HepG2 (cell line): Measurements from ENCODE around the gene LTB4R2. TPM values are rescaled to one million over a fixed set of nuclear protein-coding genes. Genes with fewer than 3 reads are reported as not detected.

ENCODE experiments used
- ATAC-seq: fragments of 200-7000 bp; cut with Tn5 transposase; 3 replicates; pipeline ENCODE4 v1.9.1; 2020; ENCODE audit warnings: mild to moderate bottlenecking, moderate library complexity
- BruUV-seq: library from RNA; stranded (reverse); fragments of 400-500 nt; replicated peaks from 2 replicates; lab custom pipeline; 2021; lab: Mats Ljungman, UMichigan
- CTCF ChIA-PET: fragments of 300-600 bp; formaldehyde crosslinking; extraction: SDS; loops from one replicate; lab custom pipeline; 2021; ENCODE audit warnings: low total read pairs, inconsistent platforms, low intra/inter-chr PET ratio; lab: Yijun Ruan, JAX
- POLR2A ChIA-PET: fragments of 350-600 bp; sonication (Branson Sonifier 250); formaldehyde crosslinking; loops from one replicate; lab custom pipeline; 2020; ENCODE audit warnings: antibody characterized with exemption, inconsistent platforms; lab: Yijun Ruan, JAX
- DNase-seq: peaks from one replicate; pipeline ENCODE4 v3.0.0-alpha.2; 2015; ENCODE audit warnings: low spot score
- FAIRE-seq: peaks from 3 replicates; lab custom pipeline; 2011; peaks lifted over from hg19 to GRCh38; lab: Jason Lieb, UNC
- H2AFZ ChIP-seq: one replicate; pipeline ENCODE4 v1.6.1; 2011; ENCODE audit warnings: low read length, inconsistent platforms
- H3K27ac ChIP-seq: fragments of 300-600 bp; 3 replicates; pipeline ENCODE4 v1.8.0; 2011; ENCODE audit warnings: mixed run types, mild to moderate bottlenecking, mixed read lengths, low read length, inconsistent platforms; ENCODE audit not compliant: insufficient read depth; ENCODE audit errors: extremely low read length
- H3K27me3 ChIP-seq, 2 experiments: fragments of 200-600 bp in 1 of 2; 2 replicates in 1 of 2; 3 replicates in 1 of 2; pipeline versions ENCODE4 v1.6.0 to v1.8.0; 2011; ENCODE audit warnings: low read length in 2 of 2, mild to moderate bottlenecking in 2 of 2, moderate library complexity in 2 of 2, inconsistent platforms in 1 of 2; ENCODE audit not compliant: insufficient read depth in 2 of 2, control insufficient read depth in 1 of 2
- H3K36me3 ChIP-seq, 2 experiments: fragments of 200-600 bp in 1 of 2; replicated peaks in 1 of 2; 2 replicates in 1 of 2; 3 replicates in 1 of 2; pipeline versions ENCODE4 v1.5.1 to v1.8.0; 2011; ENCODE audit warnings: low read length in 2 of 2, inconsistent platforms in 1 of 2; ENCODE audit not compliant: insufficient read depth in 2 of 2, control insufficient read depth in 1 of 2
- H3K4me1 ChIP-seq: 2 replicates; pipeline ENCODE4 v1.5.1; 2012; ENCODE audit warnings: low read length, inconsistent platforms; ENCODE audit not compliant: insufficient read depth
- H3K4me2 ChIP-seq: 2 replicates; pipeline ENCODE4 v1.6.0; 2011; ENCODE audit warnings: low read depth, low read length, inconsistent platforms
- H3K4me3 ChIP-seq, 3 experiments: fragments of 200-600 bp in 1 of 3; sonication (generic), shearing (Covaris generic) in 1 of 3; replicated peaks in 1 of 3; 2 replicates each; pipeline ENCODE4 v1.5.1; 2011 to 2016; ENCODE audit warnings: low read length in 3 of 3, inconsistent platforms in 2 of 3, low read depth in 2 of 3, mild to moderate bottlenecking in 2 of 3, control low read depth in 1 of 3, mixed read lengths in 1 of 3; ENCODE audit not compliant: insufficient read depth in 1 of 3
- H3K79me2 ChIP-seq: one replicate; pipeline ENCODE4 v1.6.1; 2011; ENCODE audit warnings: low read length, inconsistent platforms; ENCODE audit not compliant: insufficient read depth
- H3K9ac ChIP-seq: 2 replicates; pipeline ENCODE4 v1.6.0; 2011; ENCODE audit warnings: mild to moderate bottlenecking, low read depth, low read length, inconsistent platforms; ENCODE audit not compliant: insufficient read depth
- H3K9me3 ChIP-seq: 2 replicates; pipeline ENCODE4 v1.5.1; 2012; ENCODE audit warnings: mild to moderate bottlenecking, low read length
- H4K20me1 ChIP-seq: 2 replicates; pipeline ENCODE4 v1.6.0; 2011; ENCODE audit warnings: inconsistent platforms, mild to moderate bottlenecking, low read length, moderate library complexity; ENCODE audit not compliant: insufficient read depth
- NPAS2 ChIP-seq: sonication (generic); formaldehyde crosslinking; IDR thresholded peaks from 2 replicates; pipeline ENCODE4 v1.8.0; 2022; ENCODE audit warnings: mild to moderate bottlenecking, missing genetic modification reagents, borderline replicate concordance
- ZNF205 ChIP-seq: IDR thresholded peaks from 2 replicates; pipeline ENCODE4 v1.6.1; 2018; ENCODE audit warnings: missing biosample characterization, missing genetic modification reagents
- ZNF280B ChIP-seq: sonication (generic); formaldehyde crosslinking; IDR thresholded peaks from 2 replicates; pipeline ENCODE4 v1.5.0; 2020; ENCODE audit warnings: missing genetic modification reagents, mild to moderate bottlenecking, borderline replicate concordance
- ZNF687 ChIP-seq: sonication (generic); formaldehyde crosslinking; IDR thresholded peaks from 2 replicates; pipeline ENCODE4 v1.5.1; 2020; ENCODE audit warnings: mild to moderate bottlenecking, missing genetic modification reagents, moderate library complexity
- WGBS: methylation state at CpG from one replicate; pipeline ENCODE4 v1.1.6; 2017; ENCODE audit warnings: low lambda C conversion rate; 5-methylcytosine and 5-hydroxymethylcytosine counted together
- in situ Hi-C: cut with HindIII; loops from 2 replicates; pipeline ENCODE4 v1.10.0; 2017; ENCODE audit warnings: low pct_unique_long_range_greater_than_20kb; ENCODE audit not compliant: extremely low pct_ligation_motif_present
- intact Hi-C: fragments of 100-400 bp; cut with micrococcal nuclease; formaldehyde crosslinking; loops from one replicate; pipeline ENCODE4 v1.10.0; 2022; ENCODE audit not compliant: unreplicated experiment
- polyA plus RNA-seq, 8 experiments: library from polyadenylated mRNA; depleted of rRNA in 3 of 8; stranded (reverse) in 7 of 8; unstranded in 1 of 8; fragments of >200 nt; fragmentation: Illumina TruSeq in 4 of 8; extraction: Trizol in 4 of 8; gene quantifications; 2 replicates each; pipeline versions ENCODE4 v1.2.1 to v1.2.3, GENCODE V29; 2011 to 2016; ENCODE audit warnings: low read depth in 4 of 8, missing spikeins in 1 of 8, mixed read lengths in 1 of 8; ENCODE audit not compliant: insufficient read depth in 1 of 8
- total RNA-seq, 5 experiments: library from RNA; depleted of rRNA; stranded (reverse); fragments of >200 nt; fragmentation: Illumina TruSeq; extraction: Trizol; gene quantifications; 2 replicates each; pipeline ENCODE4 v1.2.3, GENCODE V29; 2016; ENCODE audit warnings: low read depth in 1 of 5
- TF ChIP-seq, protein P1 (sequence below): sonication (generic); formaldehyde crosslinking; IDR thresholded peaks from 2 replicates; pipeline ENCODE4 v1.4.0; 2020; ENCODE audit warnings: mild to moderate bottlenecking, missing genetic modification reagents, borderline replicate concordance

LTB4R2 gene
- total and polyA plus RNA-seq, 2 of the 13 experiments (the other 11 are each of a cell fraction or from before 2014, with no cell fraction given): 3.9 to 6.9 TPM

GRCh38 chr14:24325963-24326362, 16.0 kb downstream of the LTB4R2 start:
- DNase-seq: no peak
- Histone ChIP-seq H3K27ac (no peak overlapping the region), H3K4me1 (peaks cover 9% of the 10 kb centered on the region), H3K36me3 (no peaks in the 10 kb centered on the region), H3K4me3 (no peak overlapping the region), H3K27me3 (peaks cover 29 to 79% of the 10 kb centered on the region in 2 experiments), H4K20me1 (no peaks in the 10 kb centered on the region), H3K9ac (no peak overlapping the region), H3K9me3 (no peaks in the 10 kb centered on the region), H2AFZ (no peak overlapping the region), H3K79me2 (no peaks in the 10 kb centered on the region), H3K4me2 (no peak overlapping the region)
- CTCF ChIA-PET: no interaction called here
- intact Hi-C loops: no loop called here
- TF ChIP-seq ZNF687 (0 out of 2 replicates have a peak, but pooled peaks have one; percentile 8), NPAS2 (CRISPR knock-in tag) (0 out of 2 replicates have a peak, but pooled peaks have one; percentile 53), ZNF280B (CRISPR knock-in tag) (0 out of 2 replicates have a peak, but pooled peaks have one; percentile 26), ZNF205 (no peak)
- TF ChIP-seq, protein P1, sequence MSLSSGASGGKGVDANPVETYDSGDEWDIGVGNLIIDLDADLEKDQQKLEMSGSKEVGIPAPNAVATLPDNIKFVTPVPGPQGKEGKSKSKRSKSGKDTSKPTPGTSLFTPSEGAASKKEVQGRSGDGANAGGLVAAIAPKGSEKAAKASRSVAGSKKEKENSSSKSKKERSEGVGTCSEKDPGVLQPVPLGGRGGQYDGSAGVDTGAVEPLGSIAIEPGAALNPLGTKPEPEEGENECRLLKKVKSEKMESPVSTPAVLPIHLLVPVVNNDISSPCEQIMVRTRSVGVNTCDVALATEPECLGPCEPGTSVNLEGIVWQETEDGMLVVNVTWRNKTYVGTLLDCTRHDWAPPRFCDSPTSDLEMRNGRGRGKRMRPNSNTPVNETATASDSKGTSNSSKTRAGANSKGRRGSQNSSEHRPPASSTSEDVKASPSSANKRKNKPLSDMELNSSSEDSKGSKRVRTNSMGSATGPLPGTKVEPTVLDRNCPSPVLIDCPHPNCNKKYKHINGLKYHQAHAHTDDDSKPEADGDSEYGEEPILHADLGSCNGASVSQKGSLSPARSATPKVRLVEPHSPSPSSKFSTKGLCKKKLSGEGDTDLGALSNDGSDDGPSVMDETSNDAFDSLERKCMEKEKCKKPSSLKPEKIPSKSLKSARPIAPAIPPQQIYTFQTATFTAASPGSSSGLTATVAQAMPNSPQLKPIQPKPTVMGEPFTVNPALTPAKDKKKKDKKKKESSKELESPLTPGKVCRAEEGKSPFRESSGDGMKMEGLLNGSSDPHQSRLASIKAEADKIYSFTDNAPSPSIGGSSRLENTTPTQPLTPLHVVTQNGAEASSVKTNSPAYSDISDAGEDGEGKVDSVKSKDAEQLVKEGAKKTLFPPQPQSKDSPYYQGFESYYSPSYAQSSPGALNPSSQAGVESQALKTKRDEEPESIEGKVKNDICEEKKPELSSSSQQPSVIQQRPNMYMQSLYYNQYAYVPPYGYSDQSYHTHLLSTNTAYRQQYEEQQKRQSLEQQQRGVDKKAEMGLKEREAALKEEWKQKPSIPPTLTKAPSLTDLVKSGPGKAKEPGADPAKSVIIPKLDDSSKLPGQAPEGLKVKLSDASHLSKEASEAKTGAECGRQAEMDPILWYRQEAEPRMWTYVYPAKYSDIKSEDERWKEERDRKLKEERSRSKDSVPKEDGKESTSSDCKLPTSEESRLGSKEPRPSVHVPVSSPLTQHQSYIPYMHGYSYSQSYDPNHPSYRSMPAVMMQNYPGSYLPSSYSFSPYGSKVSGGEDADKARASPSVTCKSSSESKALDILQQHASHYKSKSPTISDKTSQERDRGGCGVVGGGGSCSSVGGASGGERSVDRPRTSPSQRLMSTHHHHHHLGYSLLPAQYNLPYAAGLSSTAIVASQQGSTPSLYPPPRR: no peak
- 28% methylated on average over 9 of the region's 9 CpGs for WGBS
- POLR2A ChIA-PET: interaction anchor here (1.2 kb wide), 1 partner anchor 55 kb away, joined by 3 read pairs; the partner anchor contains the start of gene RABGGTA
- in situ Hi-C loops: no loop called here
- no peak for FAIRE-seq
- no peak for ATAC-seq
- no TSS peak for BruUV-seq
